ENCODE results near the gene HLA-DRB5. TPM values are rescaled to one million over a fixed set of nuclear protein-coding genes. Genes with fewer than 3 reads are reported as not detected.
"Not testable (repeated sequence)": the region's sequence is repeated elsewhere in the genome, so short reads cannot be mapped to it uniquely, and the experiment has no call there.

The HLA-DRB5 gene
- total and polyA plus RNA-seq, 5 experiments from 2014 or later: 0.24 to 28.5 (median 0.52) TPM

DNA sequence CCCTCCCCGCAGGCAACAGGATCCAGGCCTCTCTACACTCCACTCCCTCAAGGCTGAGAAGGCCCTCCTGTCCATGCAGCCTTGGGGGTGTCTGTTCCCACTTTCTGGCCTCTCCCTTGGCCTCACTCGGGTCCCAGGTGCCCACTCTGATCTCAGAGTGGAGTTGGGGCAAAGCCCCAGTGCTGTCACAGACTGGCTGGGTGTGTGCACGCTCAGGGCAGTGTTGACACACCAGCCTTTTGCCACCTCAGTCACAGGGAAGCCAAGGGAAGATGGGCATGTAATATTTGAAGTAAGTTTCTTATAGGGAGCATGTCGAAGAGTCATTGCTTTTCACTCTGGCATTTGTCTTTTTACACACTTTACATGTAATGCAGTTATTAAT is 45.5 kb downstream of the HLA-DRB5 start:
- Mint-ChIP-seq H3K36me3 (no peaks in the 10 kb centered on the region), H3K27ac (no peak overlapping the region), H3K4me3 (no peak overlapping the region), H3K9me3 (no peaks in the 10 kb centered on the region), H3K4me1 (peaks cover 0 to 2% (median 0%) of the 10 kb centered on the region in 4 donors), H3K27me3 (peaks cover 0 to 14% (median 8%) of the 10 kb centered on the region in 5 donors)
- POLR2A ChIA-PET: no interaction called here
- ATAC-seq (no peak), DNase-seq (peak in 1 of 10 donors; percentile 54)

DNA sequence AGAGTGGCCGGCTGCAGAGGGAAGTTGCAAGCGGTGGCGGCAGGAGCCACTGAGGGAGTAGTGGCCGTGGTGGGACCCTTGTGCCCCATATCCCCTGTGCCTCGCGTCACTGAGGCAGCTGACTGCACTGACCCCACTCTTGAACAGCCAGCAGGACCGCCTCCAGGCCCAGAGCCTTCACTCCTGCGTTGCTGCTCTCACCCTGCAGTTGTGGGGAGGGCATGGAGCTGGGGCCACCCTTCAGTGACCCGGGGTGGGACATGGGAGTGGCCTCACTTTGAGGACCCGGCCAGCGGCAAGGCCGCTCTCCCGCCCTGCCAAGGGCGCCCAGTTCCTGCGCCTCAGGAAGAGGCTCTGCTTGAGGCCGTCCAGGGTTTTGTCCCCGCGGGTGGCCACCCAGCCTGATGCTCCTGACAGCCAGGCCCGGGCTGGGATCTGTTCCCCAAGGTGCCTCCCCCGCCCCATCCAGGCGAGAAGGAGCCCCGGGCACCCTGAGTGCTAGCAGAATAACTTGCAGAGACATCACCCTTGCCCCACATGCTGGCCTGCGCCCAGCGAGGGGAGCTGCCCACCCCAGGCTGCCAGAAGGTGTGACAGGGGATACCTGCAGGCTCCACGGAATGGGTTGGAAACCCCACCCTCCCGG is 46.0 kb downstream of the HLA-DRB5 start:
- POLR2A ChIA-PET: no interaction called here
- peak in 1 of 10 donors; percentile 61 for DNase-seq
- Mint-ChIP-seq H3K4me3 (no peak overlapping the region), H3K9me3 (peaks cover 0 to 4% (median 0%) of the 10 kb centered on the region in 9 donors), H3K36me3 (no peaks in the 10 kb centered on the region), H3K27me3 (peaks cover 0 to 14% (median 8%) of the 10 kb centered on the region in 5 donors), H3K4me1 (peaks cover 0 to 2% (median 0%) of the 10 kb centered on the region in 4 donors), H3K27ac (peak overlapping the region in 1 of 10 donors; percentile 43)
- ATAC-seq: no peak

DNA sequence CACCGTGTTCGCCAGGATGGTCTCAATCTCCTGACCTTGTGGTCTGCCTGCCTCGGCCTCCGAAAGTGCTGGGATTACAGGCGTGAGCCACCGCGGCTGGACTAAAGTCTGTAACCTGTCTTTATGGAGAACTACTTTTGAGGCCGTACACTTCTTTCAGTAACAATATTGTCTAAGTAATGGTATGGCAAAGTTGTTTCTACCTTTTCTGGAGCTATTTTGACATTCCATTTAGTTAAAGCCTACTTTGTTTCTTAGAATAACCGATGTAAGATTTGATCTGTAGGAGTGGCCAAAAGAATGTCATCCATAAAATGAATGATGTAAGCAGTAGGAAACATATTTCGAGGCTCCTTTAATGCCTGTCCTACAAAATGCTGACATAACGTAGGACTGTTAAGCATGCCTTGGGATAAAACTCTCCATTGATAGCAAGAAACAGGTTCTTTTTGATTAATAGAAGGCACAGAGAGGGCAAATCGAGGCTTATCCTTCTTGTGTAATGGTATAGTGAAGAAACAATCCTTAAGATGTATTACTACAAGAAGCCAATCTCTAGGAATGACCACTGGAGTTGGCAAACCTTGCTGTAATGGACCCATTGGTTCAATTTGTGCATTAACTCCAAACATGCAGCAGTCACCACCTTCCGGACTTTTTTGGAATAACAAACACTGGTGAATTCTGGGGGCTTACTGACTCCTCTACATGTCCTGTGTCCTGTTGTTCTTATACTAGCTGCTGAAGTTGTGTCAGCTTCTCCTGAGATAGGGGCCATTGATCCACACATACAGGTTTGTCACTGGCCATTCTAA is 54.5 kb downstream of the HLA-DRB5 start:
- ATAC-seq (no peak), DNase-seq (no peak)
- Mint-ChIP-seq H3K27ac (no peak overlapping the region), H3K4me1 (peaks cover 0 to 23% (median 3%) of the 10 kb centered on the region in 4 donors), H3K36me3 (peaks cover 0 to 7% (median 0%) of the 10 kb centered on the region in 3 donors), H3K27me3 (peaks cover 9 to 44% (median 25%) of the 10 kb centered on the region in 5 donors), H3K9me3 (peaks cover 0 to 19% (median 0%) of the 10 kb centered on the region in 9 donors), H3K4me3 (no peak overlapping the region)
- POLR2A ChIA-PET: no interaction called here

DNA sequence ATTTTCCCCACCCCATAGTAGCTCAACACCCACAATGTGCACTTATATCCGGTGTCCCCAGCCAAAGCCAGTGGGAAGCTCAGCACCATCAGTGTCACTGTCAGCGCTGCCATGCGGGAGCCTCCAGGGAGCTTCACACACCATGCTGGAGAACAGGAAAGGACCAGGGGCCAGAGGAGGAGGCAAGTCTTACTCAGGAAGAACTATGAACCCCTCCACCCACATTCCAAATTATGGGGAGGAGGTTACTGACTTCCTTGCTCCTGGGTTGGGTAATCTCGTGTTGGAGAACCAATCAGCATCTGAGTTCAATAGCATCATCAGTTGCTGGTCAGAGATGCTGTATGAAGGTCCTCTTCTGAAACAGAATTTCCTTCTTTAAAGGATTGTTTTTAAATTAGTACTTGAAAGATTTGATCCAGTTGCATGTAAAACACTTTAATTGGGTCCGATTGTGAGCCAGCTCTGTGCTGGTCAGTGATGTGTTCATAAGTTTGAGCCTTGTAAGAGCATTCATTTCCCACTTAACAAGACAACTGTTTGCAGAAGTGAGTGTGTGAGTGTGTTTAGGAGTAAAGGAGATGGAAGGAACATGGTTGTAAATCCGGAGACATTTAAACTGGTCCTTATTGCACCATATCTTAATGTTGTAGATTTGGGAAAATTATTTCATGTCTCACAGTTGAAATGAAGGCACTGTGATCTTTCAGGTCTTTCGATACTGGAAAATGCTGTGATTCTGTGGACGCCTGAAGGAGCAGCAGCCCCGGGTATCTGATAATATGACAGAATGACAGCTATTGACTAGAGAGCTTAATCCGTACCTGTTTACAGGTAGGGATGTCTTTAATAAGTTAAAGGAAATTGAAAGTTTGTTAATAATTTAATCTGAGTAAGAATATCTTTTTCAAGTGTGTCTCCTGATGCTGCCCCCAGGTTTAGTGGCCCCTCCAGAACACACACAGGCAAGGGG is 56.4 kb downstream of the HLA-DRB5 start:
- POLR2A ChIA-PET: interaction anchor here (0.6 kb wide), 1 partner anchor 159 kb away, joined by 3 read pairs; no protein-coding TSS in a partner anchor

DNA sequence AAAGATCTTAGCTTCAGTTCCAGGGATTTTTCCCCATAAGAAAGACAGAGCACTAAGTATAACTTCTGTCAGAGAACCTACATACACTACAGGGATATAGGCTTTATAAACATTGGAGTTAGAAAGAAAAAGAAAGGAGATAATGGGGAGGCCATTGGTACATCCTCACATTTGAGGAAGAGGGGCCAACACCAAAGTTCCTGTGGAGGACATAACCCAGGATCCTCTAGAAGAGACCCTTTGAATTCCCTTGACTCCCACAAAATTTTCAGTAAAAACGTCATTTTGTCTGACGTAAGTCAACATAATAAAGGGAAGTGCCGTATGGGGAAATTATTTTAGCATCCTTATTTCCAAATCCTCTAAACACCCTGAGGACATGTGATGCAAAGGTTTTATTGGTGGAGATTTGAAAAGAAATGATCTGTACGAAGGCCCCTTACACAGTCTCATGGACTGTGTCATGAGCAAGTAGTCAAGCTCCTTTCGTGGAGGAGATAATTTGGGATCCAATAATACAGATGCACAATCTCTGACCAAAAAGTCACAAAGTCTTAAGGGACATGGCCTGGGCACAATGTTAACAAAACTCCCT is 57.2 kb downstream of the HLA-DRB5 start:
- peaks cover 0 to 2% (median 0%) of the 10 kb centered on the region in 3 donors for H3K36me3 Mint-ChIP-seq
- POLR2A ChIA-PET: interaction anchor here (0.6 kb wide), 1 partner anchor 159 kb away, joined by 3 read pairs; no protein-coding TSS in a partner anchor
- peak overlapping the region in 2 of 10 donors; percentile 55 to 76 for H3K27ac Mint-ChIP-seq
- ATAC-seq (no peak), DNase-seq (no peak)
- H3K4me3 Mint-ChIP-seq: peak overlapping the region in 2 of 10 donors; percentile 19 to 54
- H3K4me1 Mint-ChIP-seq: peaks cover 0 to 23% (median 3%) of the 10 kb centered on the region in 4 donors
- peaks cover 0 to 10% (median 0%) of the 10 kb centered on the region in 9 donors for H3K9me3 Mint-ChIP-seq
- H3K27me3 Mint-ChIP-seq: peaks cover 12 to 50% (median 24%) of the 10 kb centered on the region in 5 donors

More for the DNA sequence above, 56.4 kb downstream of the HLA-DRB5 start:
- H3K9me3 Mint-ChIP-seq: peaks cover 0 to 10% (median 0%) of the 10 kb centered on the region in 9 donors
- peak overlapping the region in 1 of 10 donors; percentile 56 for H3K4me3 Mint-ChIP-seq
- peak overlapping the region in 2 of 10 donors; percentile 57 to 76 for H3K27ac Mint-ChIP-seq
- H3K36me3 Mint-ChIP-seq: not testable (repeated sequence)
- H3K4me1 Mint-ChIP-seq: peaks cover 0 to 23% (median 3%) of the 10 kb centered on the region in 4 donors
- peaks cover 12 to 50% (median 24%) of the 10 kb centered on the region in 5 donors for H3K27me3 Mint-ChIP-seq
- ATAC-seq (peak; percentile 74 to 79), DNase-seq (peak in 2 of 10 donors; percentile 3 to 14)

DNA sequence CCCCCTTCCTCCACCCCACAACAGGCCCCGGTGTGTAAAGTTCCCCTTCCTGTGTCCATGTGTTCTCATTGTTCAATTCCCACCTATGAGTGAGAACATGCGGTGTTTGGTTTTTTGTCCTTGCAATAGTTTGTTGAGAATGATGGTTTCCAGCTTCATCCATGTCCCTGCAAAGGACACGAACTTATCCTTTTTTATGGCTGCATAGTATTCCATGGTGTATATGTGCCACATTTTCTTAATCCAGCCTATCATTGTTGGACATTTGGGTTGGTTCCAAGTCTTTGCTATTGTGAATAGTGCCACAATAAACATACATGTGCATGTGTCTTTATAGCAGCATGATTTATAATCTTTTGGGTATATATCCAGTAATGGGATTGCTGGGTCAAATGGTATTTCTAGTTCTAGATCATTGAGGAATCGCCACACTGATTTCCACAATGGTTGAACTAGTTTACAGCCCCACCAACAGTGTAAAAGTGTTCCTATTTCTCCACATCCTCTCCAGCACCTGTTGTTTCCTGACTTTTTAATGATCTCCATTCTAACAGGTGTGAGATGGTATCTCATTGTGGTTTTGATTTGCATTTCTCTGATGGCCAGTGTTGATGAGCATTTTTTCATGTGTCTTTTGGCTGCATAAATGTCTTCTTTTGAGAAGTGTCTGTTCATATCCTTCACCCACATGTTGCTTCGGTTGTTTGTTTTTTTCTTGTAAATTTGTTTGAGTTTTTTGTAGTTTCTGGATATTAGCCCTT is 62.2 kb downstream of the HLA-DRB5 start:
- Mint-ChIP-seq H3K9me3 (peaks cover 4 to 38% (median 22%) of the 10 kb centered on the region in 9 donors), H3K36me3 (peaks cover 0 to 23% (median 2%) of the 10 kb centered on the region in 3 donors), H3K27me3 (peaks cover 18 to 43% (median 26%) of the 10 kb centered on the region in 5 donors)
- H3K27ac Mint-ChIP-seq, H3K4me3 Mint-ChIP-seq, ATAC-seq, DNase-seq, H3K4me1 Mint-ChIP-seq, POLR2A ChIA-PET: not testable (repeated sequence)

Other genes starting within 250 kb of the HLA-DRB5 start
- not detected for gene TSBP1, start 158.4 kb downstream of the HLA-DRB5 start, total RNA-seq
- not detected for gene TSBP1, start 158.4 kb downstream of the HLA-DRB5 start, polyA plus RNA-seq
- gene BTNL2, start 123.1 kb downstream of the HLA-DRB5 start, total RNA-seq: not detected
- not detected for gene BTNL2, start 123.1 kb downstream of the HLA-DRB5 start, polyA plus RNA-seq
- gene HLA-DRA, start 90.4 kb downstream of the HLA-DRB5 start, total RNA-seq: 10 to 100 TPM; 75.0 to 75.7 TPM
- 10 to 100 TPM in 2 of 3 donors, under 1 TPM in 1; 0.27 to 60.3 (median 13.2) TPM for gene HLA-DRA, start 90.4 kb downstream of the HLA-DRB5 start, polyA plus RNA-seq
- 10 to 100 TPM; 22.0 to 23.9 TPM for gene HLA-DRB1, start 59.6 kb upstream of the HLA-DRB5 start, total RNA-seq
- 100 to 1,000 TPM in 1 of 3 donors, 10 to 100 TPM in 1, 1 to 10 TPM in 1; 1.1 to 127 (median 11.5) TPM for gene HLA-DRB1, start 59.6 kb upstream of the HLA-DRB5 start, polyA plus RNA-seq
- 10 to 100 TPM; 13.7 to 15.5 TPM for gene HLA-DQA1, start 107.1 kb upstream of the HLA-DRB5 start, total RNA-seq
- 10 to 100 TPM in 1 of 3 donors, 1 to 10 TPM in 1, not detected in 1; 1.6 to 11.0 TPM for gene HLA-DQA1, start 107.1 kb upstream of the HLA-DRB5 start, polyA plus RNA-seq
- 10 to 100 TPM; 13.6 to 17.0 TPM for gene HLA-DQB1, start 136.4 kb upstream of the HLA-DRB5 start, total RNA-seq
- gene HLA-DQB1, start 136.4 kb upstream of the HLA-DRB5 start, polyA plus RNA-seq: 10 to 100 TPM in 1 of 3 donors, 1 to 10 TPM in 2; 1.4 to 22.9 (median 5.9) TPM
- gene HLA-DQA2, start 211.1 kb upstream of the HLA-DRB5 start, total RNA-seq: 1 to 10 TPM; 1.1 to 1.6 TPM
- gene HLA-DQA2, start 211.1 kb upstream of the HLA-DRB5 start, polyA plus RNA-seq: 1 to 10 TPM in 1 of 3 donors, not detected in 2; 2.8 TPM
- 1 to 10 TPM in 1 of 2 experiments, under 1 TPM in 1; 0.74 to 1.2 TPM for gene HLA-DQB2, start 233.2 kb upstream of the HLA-DRB5 start, total RNA-seq
- 1 to 10 TPM in 1 of 3 donors, under 1 TPM in 1, not detected in 1; 0.91 to 2.2 TPM for gene HLA-DQB2, start 233.2 kb upstream of the HLA-DRB5 start, polyA plus RNA-seq